ENCODE data around the gene TNFAIP8L2. TPM values are rescaled to one million over a fixed set of nuclear protein-coding genes. Genes with fewer than 3 reads are reported as not detected.

The TNFAIP8L2 gene
- total and polyA plus RNA-seq, 2 of the 8 experiments (the other 6 are each of a cell fraction or from before 2014, with no cell fraction given) = not detected

GRCh38 chr1:151192047-151192446 is 35.6 kb downstream of the TNFAIP8L2 start:
- CTCF ChIA-PET (ENCODE audit: partially characterized antibody) = interaction anchor here (1.8 kb wide), 1 partner anchor 60 kb away, joined by 3 read pairs; no protein-coding TSS in a partner anchor
- TF ChIP-seq ASH2L (IDR thresholded peaks at IDR 0.05; ENCODE audit: low read length) (no peak), RFX5 (IDR thresholded peaks at IDR 0.05; ENCODE audit: borderline replicate concordance, low read depth, low read length) (no peak), CREB1 (IDR thresholded peaks at IDR 0.05) (no peak), MAX (IDR thresholded peaks at IDR 0.05) (no peak), EP300 (IDR thresholded peaks at IDR 0.05; ENCODE audit: borderline replicate concordance in 1 of 2, low read depth in 2 of 2, low read length in 2 of 2) (no peak), KDM1A (IDR thresholded peaks at IDR 0.05; ENCODE audit: borderline replicate concordance, low read length) (no peak), RXRA (IDR thresholded peaks at IDR 0.05; ENCODE audit: insufficient read depth, low read depth, low read length) (no peak), HDAC6 (IDR thresholded peaks at IDR 0.05; ENCODE audit: low read depth, low read length) (no peak)
- POLR2A ChIA-PET (ENCODE audit: partially characterized antibody) = no interaction called here

More at GRCh38 chr1:151192047-151192446, 35.6 kb downstream of the TNFAIP8L2 start:
- no peak overlapping the region for H3K27ac ChIP-seq (ENCODE audit: low read depth, low read length)
- no peak overlapping the region for H4K5ac ChIP-seq (ENCODE audit: insufficient read length, low read depth, low read length)
- 88% methylated on average over 7 of the region's 7 CpGs; no CpG with 5 or more reads in 1 of the 2 experiments for WGBS, 2 experiments (ENCODE audit: extremely low coverage in 1 of 2, insufficient coverage in 1 of 2, insufficient read length in 1 of 2, insufficient replicate concordance in 2 of 2, low coverage in 1 of 2, low lambda C conversion rate in 2 of 2, missing lambda C conversion rate in 1 of 2)
- no peak overlapping the region for H3K14ac ChIP-seq (ENCODE audit: insufficient read length)
- no peak overlapping the region for H3K9ac ChIP-seq (replicated peaks in 1 of 4; ENCODE audit: extremely low read depth in 1 of 4, low read depth in 3 of 4, low read length in 3 of 4)
- no peak overlapping the region for H3K4me3 ChIP-seq (ENCODE audit: extremely low read depth in 1 of 4, insufficient read depth in 2 of 4, low read depth in 3 of 4, low read length in 4 of 4)
- no peak overlapping the region for H3K56ac ChIP-seq (replicated peaks; ENCODE audit: insufficient read length, low read depth, low read length)
- H2BK12ac ChIP-seq (ENCODE audit: low read depth, low read length) = no peak overlapping the region
- no peak overlapping the region for H2BK120ac ChIP-seq (replicated peaks; ENCODE audit: low read depth, low read length)
- H3K4me1 ChIP-seq (replicated peaks in 1 of 4; ENCODE audit: control insufficient read depth in 3 of 4, insufficient read depth in 4 of 4, low read length in 3 of 4) = no peaks in the 10 kb centered on the region; a peak in 1 of 7 replicates
- H3K23ac ChIP-seq (ENCODE audit: insufficient read length) = no peak overlapping the region
- H3K4me2 ChIP-seq (ENCODE audit: insufficient read depth in 1 of 2, low read depth in 2 of 2, low read length in 2 of 2) = no peak overlapping the region
- H3K79me1 ChIP-seq (ENCODE audit: low read depth, low read length) = peaks cover 3% of the 10 kb centered on the region; the same call in 1 of the 2 replicates
- peak overlapping the region; percentile 61; the same call in 1 of the 2 replicates for H2BK15ac ChIP-seq (ENCODE audit: low read length)
- peaks cover 0 to 1% of the 10 kb centered on the region in 2 experiments for H4K20me1 ChIP-seq (replicated peaks in 1 of 2; ENCODE audit: control insufficient read depth in 1 of 2, insufficient read depth in 2 of 2, low read length in 2 of 2)
- H2AK5ac ChIP-seq (ENCODE audit: low read depth, low read length) = no peak overlapping the region
- no peaks in the 10 kb centered on the region; the same call in 1 of the 2 replicates for H3K23me2 ChIP-seq (ENCODE audit: low read depth, low read length)
- H3K18ac ChIP-seq (ENCODE audit: extremely low read depth, low read length) = no peak overlapping the region
- no peak overlapping the region for H2AFZ ChIP-seq (ENCODE audit: low read length)
- H3K27me3 ChIP-seq (replicated peaks in 1 of 4; ENCODE audit: control insufficient read depth in 3 of 4, extremely low read depth in 1 of 4, insufficient read depth in 3 of 4, low read length in 3 of 4) = no peaks in the 10 kb centered on the region
- no peak overlapping the region for H2BK20ac ChIP-seq (ENCODE audit: low read length)
- H3K9me3 ChIP-seq (ENCODE audit: insufficient read depth in 2 of 2, low read depth in 1 of 2, low read length in 1 of 2) = no peaks in the 10 kb centered on the region
- H3K79me2 ChIP-seq (ENCODE audit: control insufficient read depth in 1 of 2, insufficient read depth in 2 of 2, low read length in 2 of 2) = peaks cover 7 to 26% of the 10 kb centered on the region in 2 experiments
- H2BK5ac ChIP-seq (ENCODE audit: low read depth, low read length) = no peak overlapping the region
- H3K4ac ChIP-seq (replicated peaks; ENCODE audit: insufficient read length, low read depth, low read length) = no peak overlapping the region
- FAIRE-seq = no peak
- H4K8ac ChIP-seq (ENCODE audit: extremely low read depth, insufficient read depth, low read length) = no peak overlapping the region
- no peaks in the 10 kb centered on the region for H3K36me3 ChIP-seq (ENCODE audit: control insufficient read depth in 2 of 4, insufficient read depth in 4 of 4, low read length in 3 of 4)
- H4K91ac ChIP-seq (replicated peaks; ENCODE audit: insufficient read length, low read length) = no peak overlapping the region
- no peak for DNase-seq (ENCODE audit: low read depth in 1 of 2, low spot score in 2 of 2)

Data from H1 (cell line).